A172 (cell line): ENCODE measurements around the gene SLC15A3. TPM values are rescaled to one million over a fixed set of nuclear protein-coding genes. Genes with fewer than 3 reads are reported as not detected.

ENCODE experiments used
- DNase-seq: peaks from one replicate; pipeline ENCODE4 v3.0.0-alpha.2; 2015; ENCODE audit warnings: low spot score
- total RNA-seq: library from RNA; depleted of rRNA; stranded (reverse); fragments of >200 nt; shearing (Covaris generic); gene quantifications from 2 replicates; pipeline ENCODE4 v1.2.3, GENCODE V29; 2014; rRNA removed

SLC15A3 gene
- 6.5 and 9.9 TPM in 2 replicates for total RNA-seq

GRCh38 chr11:60951904-60952741 lies at the start of gene SLC15A3:
TSS of gene SLC15A3 (minus strand) at chr11:60952176. CDS start at chr11:60951551, 625 bp downstream.
- peak; percentile 32 for DNase-seq

- no peak for DNase-seq
These were observed 48.5 kb upstream of the SLC15A3 start for GRCh38 chr11:61000426-61000825.

GRCh38 chr11:60996381-60997138 lies 44.6 kb upstream of the SLC15A3 start:
- no peak for DNase-seq

- DNase-seq, result no peak
These were observed 43.8 kb upstream of the SLC15A3 start for GRCh38 chr11:60995798-60996197.

- no peak for DNase-seq
These were observed 42.6 kb upstream of the SLC15A3 start for GRCh38 chr11:60994541-60995080.

GRCh38 chr11:60993615-60994014 lies 41.6 kb upstream of the SLC15A3 start:
- DNase-seq, result no peak

- DNase-seq, result no peak
These were observed 41.0 kb upstream of the SLC15A3 start for GRCh38 chr11:60992842-60993409.

- no peak for DNase-seq
These were observed 39.5 kb upstream of the SLC15A3 start for GRCh38 chr11:60991457-60991856.

- DNase-seq, result no peak
These were observed 37.2 kb upstream of the SLC15A3 start for GRCh38 chr11:60989093-60989650.

- DNase-seq, result no peak
These were observed 36.7 kb upstream of the SLC15A3 start for GRCh38 chr11:60988658-60989057.

GRCh38 chr11:60987577-60988277 lies 35.8 kb upstream of the SLC15A3 start:
- DNase-seq, result no peak

GRCh38 chr11:60985991-60986915 lies 34.3 kb upstream of the SLC15A3 start:
- peak; percentile 48 for DNase-seq

GRCh38 chr11:60985501-60985900 lies 33.5 kb upstream of the SLC15A3 start:
- DNase-seq, result no peak

GRCh38 chr11:60984636-60985035 lies 32.7 kb upstream of the SLC15A3 start:
- no peak for DNase-seq

- DNase-seq, result no peak
These were observed 32.2 kb upstream of the SLC15A3 start for GRCh38 chr11:60984149-60984548.

- no peak for DNase-seq
These were observed 30.2 kb upstream of the SLC15A3 start for GRCh38 chr11:60982184-60982583.

GRCh38 chr11:60981515-60981914 lies 29.5 kb upstream of the SLC15A3 start:
- DNase-seq, result no peak

- DNase-seq, result no peak
These were observed 26.8 kb upstream of the SLC15A3 start for GRCh38 chr11:60978546-60979380.

GRCh38 chr11:60977836-60978235 lies 25.9 kb upstream of the SLC15A3 start:
- no peak for DNase-seq
